Measurements from ENCODE around the gene MEGF8. TPM values are rescaled to one million over a fixed set of nuclear protein-coding genes. Genes with fewer than 3 reads are reported as not detected.
"Not testable (repeated sequence)": the region's sequence is repeated elsewhere in the genome, so short reads cannot be mapped to it uniquely, and the experiment has no call there.

MEGF8 gene
- total RNA-seq, 1 donor from 2014 or later: 32.8 TPM

DNA sequence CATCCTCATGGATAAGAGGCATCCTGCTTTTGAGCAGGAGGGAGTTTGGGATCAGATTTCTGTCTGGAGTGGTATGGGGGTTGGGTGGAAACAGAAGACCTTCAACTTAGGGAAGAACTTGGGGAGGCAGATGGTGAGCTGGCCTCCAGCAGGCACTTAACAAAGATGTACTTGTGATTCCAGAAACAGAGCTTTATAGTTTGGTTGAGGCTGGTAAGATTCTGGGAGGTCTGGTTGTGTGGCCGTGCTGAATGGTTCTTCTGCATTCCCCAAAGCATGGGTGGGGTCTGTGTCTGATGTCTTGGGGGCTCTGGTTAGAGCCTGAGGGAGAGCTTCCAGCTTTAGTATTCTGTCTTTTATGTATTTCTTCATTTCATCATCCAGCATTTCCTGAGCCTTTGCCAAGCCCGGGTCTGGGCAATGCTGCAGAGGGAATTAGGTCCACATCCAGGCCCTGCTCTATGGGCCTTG, 4.8 kb downstream of the MEGF8 start:
- no peak for DNase-seq (ENCODE audit: low spot score)

DNA sequence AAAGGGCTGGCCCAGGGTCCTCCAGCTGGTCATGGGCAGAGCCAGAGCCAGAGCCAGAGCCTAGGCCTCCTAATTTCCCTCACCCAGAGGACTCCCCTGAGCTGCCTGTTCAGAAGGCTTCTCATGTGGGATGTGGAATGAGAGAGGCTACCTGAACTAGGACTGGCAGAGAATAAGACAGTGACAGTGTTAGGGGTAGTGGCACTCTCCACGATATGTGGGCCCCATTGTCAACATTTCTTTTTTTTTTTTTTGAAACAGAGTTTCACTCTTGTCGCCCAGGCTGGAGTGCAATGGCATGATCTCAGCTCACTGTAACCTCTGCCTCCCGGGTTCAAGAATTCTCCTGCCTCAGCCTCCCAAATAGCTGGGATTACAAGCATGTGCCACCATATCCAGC, 5.9 kb downstream of the MEGF8 start:
- not testable (repeated sequence) for DNase-seq (ENCODE audit: low spot score)

DNA sequence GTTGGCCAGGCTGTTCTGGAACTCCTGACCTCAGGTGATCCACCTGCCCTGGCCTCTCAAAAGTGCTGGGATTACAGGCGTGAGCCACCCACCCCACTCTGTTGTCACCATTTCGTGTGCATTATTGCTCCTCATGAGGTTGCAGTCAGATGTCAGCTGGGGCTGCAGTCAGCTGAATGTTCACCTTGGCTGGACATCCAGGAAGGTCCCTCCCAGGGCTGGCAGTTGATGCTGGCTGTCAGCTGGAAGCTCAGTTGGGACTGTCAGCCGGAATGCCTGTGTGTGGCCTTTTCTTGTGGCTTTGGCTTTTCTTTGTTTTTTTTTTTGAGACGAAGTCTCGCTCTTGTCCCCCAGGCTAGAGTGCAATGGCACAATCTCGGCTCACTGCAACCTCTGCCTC, 6.6 kb downstream of the MEGF8 start:
- DNase-seq (ENCODE audit: low spot score): no peak

DNA sequence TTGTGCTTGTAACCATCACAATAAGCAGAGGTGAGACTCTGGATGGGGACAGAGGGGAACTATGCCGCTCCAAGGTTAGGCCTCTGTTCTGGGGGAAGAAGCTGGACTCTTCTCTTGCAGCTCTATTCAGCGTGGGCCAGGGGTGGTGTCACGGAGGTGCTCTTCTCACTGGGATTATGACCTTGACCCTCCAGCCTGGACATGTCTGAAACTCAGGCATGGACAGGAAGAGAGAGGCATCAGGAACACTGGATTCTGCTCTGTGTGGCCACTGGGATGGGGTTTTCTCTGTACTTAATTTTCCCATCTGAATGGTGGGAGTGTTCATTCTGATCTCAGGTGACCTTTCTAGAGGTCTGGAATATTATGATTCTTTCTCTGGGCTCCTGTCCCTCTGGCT, 7.6 kb downstream of the MEGF8 start:
- no peak for DNase-seq (ENCODE audit: low spot score)

DNA sequence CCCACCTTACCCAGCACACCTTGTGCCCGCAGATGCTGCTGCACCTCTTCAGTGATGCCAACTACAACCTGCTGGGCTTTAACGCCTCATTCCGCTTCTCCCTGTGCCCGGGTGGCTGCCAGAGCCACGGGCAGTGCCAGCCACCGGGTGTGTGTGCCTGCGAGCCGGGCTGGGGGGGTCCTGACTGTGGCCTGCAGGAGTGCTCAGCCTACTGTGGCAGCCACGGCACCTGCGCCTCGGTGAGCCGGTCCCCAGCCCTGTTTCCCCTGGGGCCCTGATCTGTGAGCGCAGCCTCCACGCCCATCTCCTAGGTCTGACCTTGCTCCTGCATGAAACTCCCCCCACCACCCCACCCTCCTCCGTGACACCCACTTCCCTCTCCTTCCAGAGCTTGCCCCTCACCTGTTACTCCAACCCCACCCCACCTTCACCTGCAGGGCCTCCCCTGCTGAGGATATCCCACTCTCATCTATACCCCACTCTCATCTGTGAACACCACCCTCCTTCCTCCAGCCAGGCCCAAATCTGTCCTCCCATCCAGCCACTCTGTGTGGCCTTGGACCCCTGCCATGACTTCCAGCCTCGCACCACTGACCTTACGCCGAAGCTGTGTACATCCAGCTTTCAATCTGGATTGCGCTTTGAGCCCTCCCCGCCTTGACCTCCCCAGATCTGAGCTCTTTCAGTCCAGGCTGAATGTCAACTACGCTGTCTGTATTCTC, 8.7 kb downstream of the MEGF8 start:
- DNase-seq (ENCODE audit: low spot score): no peak

DNA sequence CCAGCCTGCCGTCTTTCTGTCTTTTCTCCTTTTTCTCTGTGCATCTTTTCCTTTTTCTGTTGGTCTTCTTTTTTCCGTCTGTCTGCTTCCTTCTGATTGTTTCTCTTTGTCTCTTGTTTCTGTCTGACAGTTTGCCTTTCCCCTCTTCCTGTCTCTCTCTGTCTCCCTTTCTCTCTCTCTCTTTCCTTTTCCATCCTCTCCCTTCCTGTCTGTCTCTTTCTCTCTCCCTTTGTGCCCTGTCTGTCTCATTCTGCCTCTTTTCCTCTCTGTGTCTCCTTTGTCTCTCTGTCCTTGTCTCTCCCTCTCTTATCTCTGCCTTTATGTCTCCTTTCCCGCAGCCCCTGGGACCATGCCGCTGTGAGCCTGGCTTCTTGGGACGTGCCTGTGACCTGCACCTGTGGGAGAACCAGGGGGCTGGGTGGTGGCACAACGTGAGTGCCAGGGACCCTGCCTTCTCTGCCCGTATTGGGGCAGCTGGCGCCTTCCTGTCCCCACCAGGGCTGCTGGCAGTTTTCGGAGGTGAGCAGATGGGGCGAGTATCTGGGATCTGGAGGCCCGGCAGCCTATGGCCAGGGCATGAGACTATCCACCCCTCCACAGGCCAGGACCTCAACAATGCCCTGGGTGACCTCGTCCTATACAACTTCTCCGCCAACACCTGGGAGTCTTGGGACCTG, 9.4 kb downstream of the MEGF8 start:
- no peak for DNase-seq (ENCODE audit: low spot score)

DNA sequence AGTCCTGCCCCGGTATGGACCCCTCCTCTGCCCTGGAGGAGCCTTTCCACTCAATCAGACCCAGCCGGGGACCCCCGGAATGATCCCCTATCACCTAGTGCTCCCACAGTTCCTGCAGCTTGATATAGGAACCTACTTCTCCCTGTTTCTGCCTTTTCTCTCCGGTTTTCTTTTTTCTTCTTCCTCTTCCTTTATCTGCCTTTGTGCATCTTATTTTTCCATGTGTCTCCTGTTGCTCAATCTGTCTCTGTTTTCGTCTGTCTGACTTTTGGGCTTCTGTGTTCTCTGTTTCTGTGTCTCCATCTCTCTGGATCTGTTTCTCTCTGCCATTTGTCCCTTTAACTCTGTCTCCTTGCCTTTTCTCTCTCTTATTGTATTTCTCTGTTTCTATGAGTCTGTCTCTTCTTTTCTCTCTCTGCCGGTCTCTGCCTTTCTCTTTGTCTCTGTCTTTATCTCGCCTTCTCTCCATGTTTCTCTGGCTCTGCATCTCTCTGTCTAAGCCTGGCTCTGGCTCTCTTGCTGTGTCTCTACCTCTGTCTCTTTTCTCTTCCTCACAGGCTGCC, 10.0 kb downstream of the MEGF8 start:
- no peak for DNase-seq (ENCODE audit: low spot score)

DNA sequence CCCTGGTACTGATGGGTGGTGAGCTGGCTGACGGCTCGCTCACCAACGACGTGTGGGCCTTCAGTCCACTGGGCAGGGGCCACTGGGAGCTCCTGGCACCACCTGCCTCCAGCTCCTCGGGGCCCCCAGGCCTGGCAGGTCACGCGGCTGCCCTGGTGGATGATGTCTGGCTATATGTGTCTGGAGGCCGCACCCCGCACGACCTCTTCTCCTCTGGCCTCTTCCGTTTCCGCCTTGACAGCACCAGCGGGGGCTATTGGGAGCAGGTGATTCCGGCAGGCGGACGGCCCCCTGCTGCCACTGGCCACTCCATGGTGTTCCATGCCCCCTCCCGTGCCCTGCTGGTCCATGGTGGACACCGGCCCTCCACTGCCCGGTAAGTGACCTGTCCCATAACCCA, 10.5 kb downstream of the MEGF8 start:
- DNase-seq (ENCODE audit: low spot score): no peak

DNA sequence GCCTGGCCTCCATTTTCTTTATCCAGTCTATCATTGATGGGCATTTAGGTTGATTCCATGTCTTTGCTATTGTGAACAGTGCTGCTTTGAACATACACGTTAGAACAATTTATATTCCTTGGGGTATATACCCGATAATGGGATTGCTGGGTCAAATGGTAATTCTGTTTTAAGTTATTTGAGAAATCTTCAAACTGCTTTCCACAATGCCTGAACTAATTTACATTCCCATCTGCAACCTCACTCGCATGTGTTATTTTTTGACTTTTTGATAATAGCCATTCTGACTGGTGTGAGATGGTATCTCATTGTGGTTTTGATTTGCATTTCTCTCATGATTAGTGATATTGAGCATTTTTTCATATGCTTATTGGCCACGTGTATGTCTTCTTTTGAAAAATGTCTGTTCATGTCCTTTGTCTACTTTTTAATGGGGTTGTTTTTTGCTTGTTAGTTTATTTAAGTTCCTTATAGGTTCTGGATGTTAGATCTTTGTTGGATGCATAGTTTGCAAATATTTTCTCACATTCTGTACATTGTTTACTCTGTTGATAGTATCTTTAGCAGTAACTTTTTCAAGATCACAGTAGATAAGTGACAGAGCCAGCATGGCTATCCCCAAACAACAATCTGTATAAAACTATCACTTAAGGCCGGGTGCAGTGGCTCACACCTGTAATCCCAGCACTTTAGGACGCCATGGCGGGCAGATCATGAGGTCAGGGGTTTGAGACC, 13.9 kb downstream of the MEGF8 start:
- not testable (repeated sequence) for DNase-seq (ENCODE audit: low spot score)

DNA sequence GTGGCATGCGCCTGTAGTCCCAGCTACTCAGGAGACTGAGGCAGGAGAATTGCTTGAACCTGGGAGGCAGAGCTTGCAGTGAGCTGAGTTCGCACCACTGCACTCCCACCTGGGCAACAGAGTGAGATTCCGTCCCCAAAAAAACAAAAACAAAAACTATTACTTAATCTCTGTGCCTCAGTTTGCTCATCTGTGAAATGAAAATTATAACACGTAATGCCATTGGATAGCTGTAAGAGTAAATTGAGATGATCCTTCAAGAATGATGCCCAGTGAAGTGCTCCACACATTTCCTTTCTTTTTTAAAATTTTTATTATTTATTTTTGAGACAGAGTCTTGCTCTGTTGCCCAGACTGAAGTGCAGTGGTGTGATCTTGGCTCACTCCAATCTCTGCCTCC, 14.5 kb downstream of the MEGF8 start:
- not testable (repeated sequence) for DNase-seq (ENCODE audit: low spot score)

DNA sequence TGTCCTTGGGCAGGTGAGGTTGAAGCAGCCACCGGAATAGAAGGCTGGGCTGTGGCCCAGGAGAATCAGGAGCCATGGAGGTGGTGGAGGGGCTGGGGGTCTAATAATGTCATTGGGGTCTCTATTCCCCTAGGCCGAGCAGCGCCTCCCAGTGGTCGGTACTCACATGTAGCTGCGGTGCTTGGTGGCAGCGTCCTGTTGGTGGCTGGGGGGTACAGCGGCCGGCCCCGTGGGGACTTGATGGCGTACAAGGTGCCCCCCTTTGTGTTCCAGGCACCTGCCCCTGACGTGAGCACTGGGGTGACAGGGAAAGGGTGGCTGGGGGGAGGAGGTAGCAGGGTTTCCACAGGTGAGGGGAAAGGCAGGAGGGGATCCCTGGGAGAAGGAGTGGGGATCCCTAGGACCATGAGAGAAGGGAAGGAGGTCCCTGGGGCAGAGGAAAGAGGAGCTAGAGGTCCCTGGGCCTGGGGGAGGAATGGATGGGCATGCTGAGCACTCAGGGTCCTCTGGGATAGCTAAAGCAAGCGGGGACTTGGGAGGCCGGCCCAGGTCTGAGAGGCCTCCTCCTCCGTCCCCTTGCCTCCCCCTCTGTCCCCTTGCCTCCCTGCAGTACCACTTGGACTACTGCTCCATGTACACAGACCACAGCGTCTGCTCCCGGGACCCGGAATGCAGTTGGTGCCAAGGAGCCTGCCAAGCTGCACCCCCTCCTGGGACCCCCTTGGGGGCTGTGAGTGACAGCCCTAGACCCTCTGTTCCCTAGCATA, 18.1 kb downstream of the MEGF8 start:
- DNase-seq (ENCODE audit: low spot score): no peak

DNA sequence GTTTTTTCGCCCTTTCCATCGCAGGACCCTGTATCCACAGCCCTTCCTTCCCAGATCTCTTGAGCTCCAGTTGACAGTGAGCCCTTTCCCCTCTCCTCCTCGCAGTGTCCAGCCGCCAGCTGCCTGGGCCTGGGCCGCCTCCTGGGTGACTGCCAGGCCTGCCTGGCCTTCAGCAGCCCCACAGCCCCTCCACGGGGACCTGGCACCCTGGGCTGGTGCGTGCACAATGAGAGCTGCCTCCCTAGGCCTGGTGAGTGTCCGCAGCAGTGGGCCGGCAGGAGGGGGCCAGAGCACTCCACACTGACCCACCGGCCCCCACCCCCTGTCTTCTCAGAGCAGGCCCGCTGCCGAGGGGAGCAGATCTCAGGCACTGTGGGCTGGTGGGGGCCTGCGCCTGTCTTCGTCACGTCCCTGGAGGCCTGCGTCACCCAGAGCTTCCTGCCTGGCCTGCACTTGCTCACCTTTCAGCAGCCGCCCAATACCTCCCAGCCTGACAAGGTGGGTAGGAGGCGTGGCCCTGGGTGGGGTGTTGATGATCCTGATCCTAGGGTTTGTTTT, 19.0 kb downstream of the MEGF8 start:
- no peak for DNase-seq (ENCODE audit: low spot score)

DNA sequence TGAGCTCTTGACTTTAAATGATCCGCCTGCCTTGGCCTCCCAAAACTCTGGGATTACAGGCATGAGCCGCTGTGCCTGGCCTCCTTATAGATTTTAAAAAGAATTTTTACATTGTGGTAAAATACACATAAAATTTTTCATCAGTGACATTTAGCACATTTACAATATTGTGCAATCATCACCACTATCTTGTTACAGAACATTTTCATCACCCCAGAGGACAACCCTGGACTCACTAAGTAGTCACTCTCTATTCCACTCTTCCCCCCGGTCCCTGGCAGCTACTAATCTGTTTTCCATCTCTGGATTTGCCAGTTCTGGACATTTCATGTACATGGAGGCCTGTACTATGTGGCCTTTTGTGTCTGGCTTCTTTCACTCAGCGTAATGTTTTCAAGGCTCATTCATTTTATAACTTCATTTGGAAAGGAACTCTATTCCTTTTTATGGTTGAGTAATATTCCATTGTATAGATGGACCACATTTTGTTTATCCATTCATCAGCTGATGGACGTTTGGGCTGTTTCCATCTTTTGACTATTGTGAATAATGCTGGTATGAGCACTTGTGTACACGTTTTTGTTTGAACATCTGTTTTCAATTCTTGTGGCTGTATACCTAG, 19.9 kb downstream of the MEGF8 start:
- no peak for DNase-seq (ENCODE audit: low spot score)

DNA sequence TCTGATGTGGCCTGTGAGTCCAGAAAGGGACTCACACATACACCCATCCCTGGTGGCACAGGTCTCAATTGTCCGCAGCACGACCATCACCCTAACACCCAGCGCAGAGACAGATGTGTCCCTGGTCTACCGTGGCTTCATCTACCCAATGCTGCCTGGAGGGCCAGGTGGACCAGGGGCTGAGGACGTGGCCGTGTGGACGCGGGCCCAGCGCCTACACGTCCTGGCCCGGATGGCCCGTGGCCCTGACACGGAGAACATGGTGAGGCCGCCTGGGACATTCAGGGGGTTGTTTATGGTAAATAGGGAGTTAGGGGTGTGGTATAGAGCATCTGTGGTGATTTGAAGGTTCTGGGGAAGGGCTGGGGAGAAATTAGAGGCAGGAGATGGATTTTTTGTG, 22.8 kb downstream of the MEGF8 start:
- no peak for DNase-seq (ENCODE audit: low spot score)

DNA sequence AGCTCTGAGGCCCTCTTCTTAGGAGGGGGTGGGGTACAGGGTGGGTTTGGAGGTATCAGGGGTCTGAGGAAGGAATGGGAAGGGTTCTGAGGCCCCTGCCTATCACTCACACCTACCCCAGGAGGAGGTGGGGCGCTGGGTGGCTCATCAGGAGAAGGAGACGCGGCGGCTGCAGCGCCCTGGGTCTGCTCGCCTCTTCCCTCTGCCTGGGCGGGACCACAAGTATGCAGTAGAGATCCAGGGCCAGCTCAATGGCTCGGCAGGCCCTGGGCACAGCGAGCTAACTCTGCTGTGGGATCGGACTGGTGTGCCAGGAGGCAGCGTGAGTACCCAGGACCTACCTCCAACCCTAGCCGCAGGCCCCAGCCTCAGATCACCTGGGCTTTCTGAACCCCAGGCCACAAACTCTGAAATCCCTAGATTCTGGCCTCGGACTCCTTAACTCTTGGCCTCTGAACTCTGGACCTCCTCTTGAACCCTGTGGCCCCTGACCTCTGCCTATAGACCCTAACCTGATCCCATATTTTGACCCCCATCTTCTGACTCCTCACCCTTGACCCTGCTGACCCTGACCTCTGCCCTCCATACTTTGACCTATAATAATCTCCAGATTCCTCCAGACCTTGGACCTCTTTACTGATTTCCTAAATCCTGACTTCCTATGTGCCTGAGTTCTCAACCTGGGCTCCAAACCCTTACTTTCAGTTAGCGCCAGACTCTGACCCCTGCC, 24.1 kb downstream of the MEGF8 start:
- DNase-seq (ENCODE audit: low spot score): no peak

DNA sequence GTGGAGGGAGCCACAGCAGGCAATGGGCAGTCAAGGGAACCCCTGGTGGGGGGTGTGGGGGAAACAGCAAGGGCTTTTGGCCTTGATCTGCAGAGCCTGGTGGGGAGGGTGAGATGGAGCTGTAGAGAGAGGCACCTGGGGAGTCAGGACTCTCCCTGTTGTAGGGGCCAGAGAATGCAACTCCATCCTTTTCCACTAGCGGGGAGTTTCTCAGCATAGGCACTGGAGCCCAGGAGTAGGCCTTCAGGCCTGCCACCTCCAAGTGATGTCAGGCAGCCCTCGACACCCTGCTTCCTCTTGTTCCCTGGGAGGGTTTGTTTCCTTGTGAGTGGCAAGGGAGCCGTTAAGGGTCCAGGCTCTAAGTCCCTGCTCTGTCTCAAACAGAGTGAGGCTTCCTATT, 25.0 kb downstream of the MEGF8 start:
- DNase-seq (ENCODE audit: low spot score): no peak

DNA sequence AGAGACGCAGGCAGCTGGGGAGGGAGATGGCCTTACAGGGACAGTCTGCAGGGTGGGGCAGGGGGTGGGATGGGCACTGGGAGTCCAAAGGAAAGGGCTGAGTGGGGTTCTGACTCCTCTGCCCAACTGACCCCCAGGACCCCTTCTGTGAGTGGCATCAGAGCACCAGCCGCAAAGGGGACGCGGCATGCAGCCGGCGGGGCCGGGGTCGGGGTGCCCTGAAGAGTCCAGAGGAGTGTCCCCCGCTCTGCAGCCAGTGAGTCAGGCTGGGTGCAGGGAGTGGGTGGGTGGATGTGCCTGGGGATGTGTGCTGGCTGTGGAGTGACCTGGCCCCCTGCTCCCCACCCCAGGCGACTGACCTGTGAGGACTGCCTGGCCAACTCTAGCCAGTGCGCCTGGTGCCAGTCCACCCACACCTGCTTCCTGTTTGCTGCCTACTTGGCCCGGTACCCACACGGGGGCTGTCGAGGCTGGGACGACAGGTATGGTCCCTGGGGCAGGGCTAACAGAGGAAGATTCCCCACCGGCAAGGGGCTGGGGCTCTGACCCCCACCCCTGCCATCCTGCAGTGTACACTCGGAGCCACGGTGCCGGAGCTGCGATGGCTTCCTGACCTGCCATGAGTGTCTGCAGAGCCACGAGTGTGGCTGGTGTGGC, 25.8 kb downstream of the MEGF8 start:
- no peak for DNase-seq (ENCODE audit: low spot score)

DNA sequence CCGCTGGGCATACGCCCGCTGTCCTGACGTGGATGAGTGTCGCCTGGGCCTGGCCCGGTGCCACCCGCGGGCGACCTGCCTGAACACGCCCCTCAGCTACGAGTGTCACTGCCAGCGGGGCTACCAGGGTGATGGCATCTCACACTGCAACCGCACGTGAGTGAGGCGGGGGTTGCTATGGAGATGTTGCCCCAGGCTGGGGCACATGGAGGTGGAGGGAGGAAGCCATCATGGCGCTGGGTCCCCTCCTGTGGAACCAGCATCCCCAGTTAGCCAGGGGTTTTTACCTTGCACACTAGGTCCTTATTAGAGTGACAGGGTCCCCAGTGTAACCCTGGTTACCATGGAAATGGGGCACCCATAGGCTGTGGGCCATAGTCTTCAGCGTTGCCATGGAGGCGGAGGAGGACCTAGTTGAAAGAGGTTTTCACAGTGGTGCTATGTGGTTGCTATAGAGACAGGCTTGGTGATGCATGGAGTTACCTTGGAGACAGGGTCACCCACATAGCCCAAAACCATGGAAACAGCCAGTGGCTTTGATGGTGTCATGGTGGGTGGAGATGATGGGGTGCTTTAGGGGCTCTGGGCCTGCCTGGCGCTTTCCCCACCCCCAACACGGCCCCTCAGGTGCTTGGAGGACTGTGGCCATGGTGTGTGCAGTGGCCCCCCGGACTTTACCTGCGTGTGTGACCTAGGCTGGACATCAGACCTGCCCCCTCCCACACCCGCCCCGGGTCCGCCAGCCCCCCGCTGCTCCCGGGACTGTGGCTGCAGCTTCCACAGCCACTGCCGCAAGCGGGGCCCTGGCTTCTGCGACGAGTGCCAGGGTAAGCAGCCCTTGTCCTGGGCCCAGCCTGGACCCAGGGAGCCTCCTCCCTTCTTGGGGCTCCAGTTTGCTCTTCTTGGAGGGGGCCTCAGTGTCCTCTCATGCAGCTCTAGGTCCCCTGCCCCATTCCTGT, 27.1 kb downstream of the MEGF8 start:
- DNase-seq (ENCODE audit: low spot score): no peak

Data from mucosa of gallbladder (tissue), 1 donor.